Stimulated activated CD4-positive, alpha-beta T cell treated with anti-CD3 and anti-CD28 coated beads, Interleukin-12 subunit alpha, Interleukin-12 subunit beta, amount 100 ng/mL, for 24 hours (primary cell): ENCODE measurements around the gene UBE2H.
"Not testable (repeated sequence)": the region's sequence is repeated elsewhere in the genome, so short reads cannot be mapped to it uniquely, and the experiment has no call there.

ENCODE experiments used
- DNase-seq, 2 experiments: peaks; one replicate each; pipeline ENCODE4 v3.0.0-alpha.2; 2020; ENCODE audit warnings: low read depth in 2 of 2

UBE2H gene

GRCh38 chr7:129843978-129844840, 108.6 kb downstream of the UBE2H start:
- no peak for DNase-seq

GRCh38 chr7:129843365-129843898, 109.3 kb downstream of the UBE2H start:
- DNase-seq = no peak

- no peak for DNase-seq
Measured at GRCh38 chr7:129841465-129841864, 111.3 kb downstream of the UBE2H start.

GRCh38 chr7:129840757-129841156, 112.0 kb downstream of the UBE2H start:
- no peak for DNase-seq

- DNase-seq = no peak
Measured at GRCh38 chr7:129836983-129837382, 115.8 kb downstream of the UBE2H start.

- DNase-seq = no peak
Measured at GRCh38 chr7:129835569-129835968, 117.2 kb downstream of the UBE2H start.

- not testable (repeated sequence) for DNase-seq
Measured at GRCh38 chr7:129833353-129833752, 119.4 kb downstream of the UBE2H start.

GRCh38 chr7:129832701-129833227, 120.0 kb downstream of the UBE2H start:
- DNase-seq = no peak

- DNase-seq = no peak
Measured at GRCh38 chr7:129832282-129832681, 120.5 kb downstream of the UBE2H start.

GRCh38 chr7:129831424-129832058, 121.2 kb downstream of the UBE2H start:
- DNase-seq = no peak

GRCh38 chr7:129830949-129831348, 121.8 kb downstream of the UBE2H start:
- no peak for DNase-seq

GRCh38 chr7:129829737-129830631, 122.8 kb downstream of the UBE2H start:
- peak; percentile 10 to 32 for DNase-seq

- DNase-seq = no peak
Measured at GRCh38 chr7:129828989-129829736, 123.6 kb downstream of the UBE2H start.

- no peak for DNase-seq
Measured at GRCh38 chr7:129828078-129828762, 124.5 kb downstream of the UBE2H start.

GRCh38 chr7:129827467-129827990, 125.2 kb downstream of the UBE2H start:
- DNase-seq = no peak

- not testable (repeated sequence) for DNase-seq
Measured at GRCh38 chr7:129826895-129827294, 125.9 kb downstream of the UBE2H start.

- peak; percentile 77 to 93 for DNase-seq
Measured at GRCh38 chr7:129825209-129825970, 127.4 kb downstream of the UBE2H start.

GRCh38 chr7:129824291-129825208, 128.2 kb downstream of the UBE2H start:
- DNase-seq = peak in 1 of 2 experiments; percentile 29
